Measurements from ENCODE around the gene TRIM66.

TRIM66 gene

GRCh38 chr11:8709777-8710176, 27.3 kb upstream of the TRIM66 start:
- Histone ChIP-seq H3K27ac (no peak overlapping the region), H3K4me3 (no peak overlapping the region), H3K9me3 (ENCODE audit: low read depth, low read length) (no peaks in the 10 kb centered on the region), H3K9ac (ENCODE audit: insufficient read length) (no peak overlapping the region), H3K36me3 (ENCODE audit: insufficient read depth, low read length) (no peaks in the 10 kb centered on the region)
- DNase-seq (ENCODE audit: low read depth, low spot score), result no peak
- TF ChIP-seq EZH2 (IDR thresholded peaks at IDR 0.05), result no peak
- no peak for TF ChIP-seq FOXP2 (optimal IDR thresholded peaks at IDR 0.05; ENCODE audit: control extremely low read depth, extremely low read length, insufficient read depth)
- TF ChIP-seq POLR2AphosphoS5 (IDR thresholded peaks at IDR 0.05; ENCODE audit: borderline replicate concordance, low read depth, low read length), result no peak

- no peak for DNase-seq (ENCODE audit: low read depth, low spot score)
- Histone ChIP-seq H3K9me3 (ENCODE audit: low read depth, low read length) (no peaks in the 10 kb centered on the region), H3K9ac (ENCODE audit: insufficient read length) (no peak overlapping the region), H3K27ac (no peak overlapping the region), H3K36me3 (ENCODE audit: insufficient read depth, low read length) (no peaks in the 10 kb centered on the region), H3K4me3 (no peak overlapping the region)
- no peak for TF ChIP-seq FOXP2 (optimal IDR thresholded peaks at IDR 0.05; ENCODE audit: control extremely low read depth, extremely low read length, insufficient read depth)
- no peak for TF ChIP-seq EZH2 (IDR thresholded peaks at IDR 0.05)
- TF ChIP-seq POLR2AphosphoS5 (IDR thresholded peaks at IDR 0.05; ENCODE audit: borderline replicate concordance, low read depth, low read length), result no peak
Observed at GRCh38 chr11:8709002-8709672, 26.7 kb upstream of the TRIM66 start.

DNA sequence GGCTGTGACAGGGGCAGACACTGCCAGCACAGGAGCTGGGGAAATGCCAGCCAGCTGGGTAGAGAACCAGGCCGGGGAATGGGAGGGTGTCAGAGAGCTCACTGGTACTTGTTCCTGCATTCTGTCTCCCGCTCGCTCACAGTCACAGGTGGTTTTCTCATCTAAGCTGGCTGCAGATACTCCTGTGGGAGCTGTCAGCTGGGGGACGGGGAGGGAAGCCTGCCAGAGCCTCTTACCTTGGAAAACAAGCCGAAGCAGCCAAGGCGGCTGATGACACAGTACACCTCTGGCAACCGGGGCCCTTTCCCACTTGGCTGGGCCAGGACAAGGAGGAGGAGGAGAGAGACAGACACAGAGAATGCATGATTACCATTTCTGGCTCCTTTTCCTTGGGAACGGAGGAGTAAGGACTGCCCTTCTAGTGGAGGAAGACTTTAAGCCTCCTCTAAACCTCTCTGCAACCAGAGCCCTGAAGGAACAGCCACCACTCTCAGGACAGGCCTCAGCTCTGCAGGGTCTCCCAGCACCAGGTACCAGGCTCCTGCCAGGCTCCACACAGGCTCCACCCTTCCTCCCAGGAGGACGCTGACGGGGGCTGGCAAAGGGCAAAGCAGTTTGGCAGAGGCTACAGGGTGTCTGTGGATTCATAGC, 25.2 kb upstream of the TRIM66 start:
- no peak overlapping the region for H3K9ac ChIP-seq (ENCODE audit: insufficient read length)
- TF ChIP-seq POLR2AphosphoS5 (IDR thresholded peaks at IDR 0.05; ENCODE audit: borderline replicate concordance, low read depth, low read length) (no peak), FOXP2 (optimal IDR thresholded peaks at IDR 0.05; ENCODE audit: control extremely low read depth, extremely low read length, insufficient read depth) (no peak), EZH2 (IDR thresholded peaks at IDR 0.05) (no peak)
- H3K4me3 ChIP-seq, result no peak overlapping the region
- DNase-seq (ENCODE audit: low read depth, low spot score), result no peak
- H3K36me3 ChIP-seq (ENCODE audit: insufficient read depth, low read length), result no peaks in the 10 kb centered on the region
- no peak overlapping the region for H3K27ac ChIP-seq
- H3K9me3 ChIP-seq (ENCODE audit: low read depth, low read length), result no peaks in the 10 kb centered on the region

DNA sequence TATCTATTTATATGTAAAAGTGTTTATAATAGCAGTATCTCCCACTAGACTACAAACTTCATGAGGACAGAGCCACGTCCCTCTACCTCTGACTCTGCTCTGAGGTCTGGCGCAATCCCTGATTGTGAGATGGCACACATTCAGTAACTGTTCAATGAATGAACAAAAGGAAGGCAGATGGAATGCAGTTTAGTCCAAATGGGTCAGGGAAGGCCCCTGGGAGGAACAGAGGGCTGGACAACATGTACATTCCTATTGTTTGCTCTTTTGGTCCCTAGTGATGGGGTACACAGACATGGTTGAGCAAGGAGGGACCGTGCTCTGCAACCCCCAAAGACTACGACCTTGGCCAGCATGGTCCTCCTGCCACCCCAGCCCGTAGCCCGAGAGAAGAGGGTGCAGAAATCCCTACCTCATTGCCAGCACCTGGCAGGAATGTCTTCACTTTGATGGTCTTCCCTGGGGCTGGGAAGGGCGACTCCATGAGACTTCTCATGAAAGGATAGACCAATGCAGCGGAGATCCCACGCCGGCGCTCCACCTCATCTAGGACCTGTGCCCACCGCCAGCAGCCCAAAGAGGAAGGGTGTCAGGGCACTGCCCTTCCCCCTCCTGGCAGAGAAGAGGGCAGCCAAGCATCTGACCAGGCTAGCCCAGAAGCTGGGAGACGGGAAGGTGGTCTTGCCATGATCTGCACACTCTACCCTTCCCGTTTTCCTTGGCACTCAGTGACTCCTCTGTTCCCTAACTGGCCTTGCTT, 24.4 kb upstream of the TRIM66 start:
- TF ChIP-seq FOXP2 (optimal IDR thresholded peaks at IDR 0.05; ENCODE audit: control extremely low read depth, extremely low read length, insufficient read depth) (no peak), EZH2 (IDR thresholded peaks at IDR 0.05) (no peak), POLR2AphosphoS5 (IDR thresholded peaks at IDR 0.05; ENCODE audit: borderline replicate concordance, low read depth, low read length) (no peak)

GRCh38 chr11:8705146-8705545, 22.7 kb upstream of the TRIM66 start:
- H3K27ac ChIP-seq, result no peak overlapping the region
- no peak overlapping the region for H3K4me3 ChIP-seq
- DNase-seq (ENCODE audit: low read depth, low spot score), result no peak
- no peaks in the 10 kb centered on the region for H3K9me3 ChIP-seq (ENCODE audit: low read depth, low read length)
- H3K36me3 ChIP-seq (ENCODE audit: insufficient read depth, low read length), result no peaks in the 10 kb centered on the region
- H3K9ac ChIP-seq (ENCODE audit: insufficient read length), result no peak overlapping the region
- no peak for TF ChIP-seq POLR2AphosphoS5 (IDR thresholded peaks at IDR 0.05; ENCODE audit: borderline replicate concordance, low read depth, low read length)
- TF ChIP-seq EZH2 (IDR thresholded peaks at IDR 0.05), result no peak
- TF ChIP-seq FOXP2 (optimal IDR thresholded peaks at IDR 0.05; ENCODE audit: control extremely low read depth, extremely low read length, insufficient read depth), result no peak

More for the DNA sequence above, 24.4 kb upstream of the TRIM66 start:
- no peak overlapping the region for H3K9ac ChIP-seq (ENCODE audit: insufficient read length)
- H3K4me3 ChIP-seq, result no peak overlapping the region
- H3K36me3 ChIP-seq (ENCODE audit: insufficient read depth, low read length), result no peaks in the 10 kb centered on the region
- DNase-seq (ENCODE audit: low read depth, low spot score), result no peak
- no peak overlapping the region for H3K27ac ChIP-seq
- no peaks in the 10 kb centered on the region for H3K9me3 ChIP-seq (ENCODE audit: low read depth, low read length)

DNA sequence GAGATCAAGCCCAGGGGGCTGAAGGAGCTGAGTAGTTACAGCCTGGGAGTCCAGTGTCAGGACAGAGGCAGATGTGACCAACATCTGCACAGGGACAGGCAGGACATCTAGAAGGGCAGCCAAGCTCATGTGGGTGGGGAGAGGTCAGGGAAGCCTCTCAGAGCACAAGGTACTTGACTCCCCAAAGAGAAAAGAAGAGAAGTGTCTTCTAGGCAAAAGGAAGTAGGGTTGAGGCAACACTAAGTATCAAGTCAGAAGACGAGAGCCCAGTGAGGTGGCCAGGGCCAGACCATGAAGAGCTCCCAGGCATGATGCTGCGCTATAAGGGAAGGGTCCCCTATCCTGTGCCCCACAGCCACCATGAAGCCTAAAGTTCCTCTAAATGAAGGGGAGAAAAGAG, 21.7 kb upstream of the TRIM66 start:
- TF ChIP-seq EZH2 (IDR thresholded peaks at IDR 0.05) (no peak), POLR2AphosphoS5 (IDR thresholded peaks at IDR 0.05; ENCODE audit: borderline replicate concordance, low read depth, low read length) (no peak), FOXP2 (optimal IDR thresholded peaks at IDR 0.05; ENCODE audit: control extremely low read depth, extremely low read length, insufficient read depth) (no peak)
- Histone ChIP-seq H3K36me3 (ENCODE audit: insufficient read depth, low read length) (no peaks in the 10 kb centered on the region), H3K4me3 (no peak overlapping the region), H3K9me3 (ENCODE audit: low read depth, low read length) (no peaks in the 10 kb centered on the region), H3K9ac (ENCODE audit: insufficient read length) (no peak overlapping the region), H3K27ac (no peak overlapping the region)
- DNase-seq (ENCODE audit: low read depth, low spot score), result no peak

GRCh38 chr11:8702598-8702915, 20.1 kb upstream of the TRIM66 start:
- Histone ChIP-seq H3K27ac (no peak overlapping the region), H3K9ac (ENCODE audit: insufficient read length) (no peak overlapping the region), H3K9me3 (ENCODE audit: low read depth, low read length) (no peaks in the 10 kb centered on the region), H3K36me3 (ENCODE audit: insufficient read depth, low read length) (no peaks in the 10 kb centered on the region; the same call in 1 of the 2 replicates), H3K4me3 (no peak overlapping the region)
- DNase-seq (ENCODE audit: low read depth, low spot score), result no peak
- TF ChIP-seq FOXP2 (optimal IDR thresholded peaks at IDR 0.05; ENCODE audit: control extremely low read depth, extremely low read length, insufficient read depth) (no peak), POLR2AphosphoS5 (IDR thresholded peaks at IDR 0.05; ENCODE audit: borderline replicate concordance, low read depth, low read length) (no peak), EZH2 (IDR thresholded peaks at IDR 0.05) (no peak)

DNA sequence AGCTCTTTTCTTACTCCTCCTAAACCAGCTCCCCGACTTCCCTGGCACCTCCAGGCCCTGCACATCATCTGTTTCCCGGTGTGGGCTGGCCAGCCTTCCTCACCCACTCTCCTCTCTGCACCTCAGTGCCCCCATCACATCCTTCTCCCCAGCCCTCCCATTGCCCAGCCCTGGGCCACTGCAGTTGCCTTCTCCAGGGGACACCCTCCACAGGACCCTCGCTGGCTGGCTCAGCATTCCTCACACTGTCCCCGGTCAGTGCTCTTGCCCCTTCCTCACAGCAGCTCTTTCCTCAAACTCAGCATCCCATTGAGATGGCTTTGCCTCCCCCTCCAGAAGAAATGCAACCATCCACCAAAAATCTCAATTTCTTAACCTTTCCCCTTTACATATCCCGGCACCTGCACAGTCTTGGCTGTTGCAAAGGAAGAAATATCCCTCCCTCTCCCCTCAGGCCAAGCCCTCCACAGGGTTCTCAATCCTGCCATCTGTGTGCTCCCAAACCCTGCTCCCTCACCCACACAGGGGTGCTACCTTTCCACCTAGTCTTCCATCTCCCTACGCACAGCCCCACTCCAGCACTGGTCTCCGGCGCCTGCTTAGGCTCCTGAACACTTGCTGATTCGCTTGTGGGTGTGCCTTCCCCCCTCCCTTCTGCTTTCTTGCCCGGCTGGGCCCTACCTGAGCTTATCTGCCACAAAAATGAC, 19.6 kb upstream of the TRIM66 start:
- no peak for DNase-seq (ENCODE audit: low read depth, low spot score)
- Histone ChIP-seq H3K4me3 (no peak overlapping the region), H3K36me3 (ENCODE audit: insufficient read depth, low read length) (peaks cover 2% of the 10 kb centered on the region; the same call in 1 of the 2 replicates), H3K9ac (ENCODE audit: insufficient read length) (no peak overlapping the region), H3K27ac (no peak overlapping the region), H3K9me3 (ENCODE audit: low read depth, low read length) (no peaks in the 10 kb centered on the region)
- TF ChIP-seq FOXP2 (optimal IDR thresholded peaks at IDR 0.05; ENCODE audit: control extremely low read depth, extremely low read length, insufficient read depth) (no peak), EZH2 (IDR thresholded peaks at IDR 0.05) (no peak), POLR2AphosphoS5 (IDR thresholded peaks at IDR 0.05; ENCODE audit: borderline replicate concordance, low read depth, low read length) (no peak)
